ENCODE measurements around the gene EQTN. TPM values are rescaled to one million over a fixed set of nuclear protein-coding genes. Genes with fewer than 3 reads are reported as not detected.

EQTN gene
- total RNA-seq, 1 donor from 2014 or later = not detected

GRCh38 chr9:27339661-27340284, 42.8 kb upstream of the EQTN start:
- no peak overlapping the region for H3K4me3 Mint-ChIP-seq (ENCODE audit: unreplicated experiment)
- TF ChIP-seq, protein P1, sequence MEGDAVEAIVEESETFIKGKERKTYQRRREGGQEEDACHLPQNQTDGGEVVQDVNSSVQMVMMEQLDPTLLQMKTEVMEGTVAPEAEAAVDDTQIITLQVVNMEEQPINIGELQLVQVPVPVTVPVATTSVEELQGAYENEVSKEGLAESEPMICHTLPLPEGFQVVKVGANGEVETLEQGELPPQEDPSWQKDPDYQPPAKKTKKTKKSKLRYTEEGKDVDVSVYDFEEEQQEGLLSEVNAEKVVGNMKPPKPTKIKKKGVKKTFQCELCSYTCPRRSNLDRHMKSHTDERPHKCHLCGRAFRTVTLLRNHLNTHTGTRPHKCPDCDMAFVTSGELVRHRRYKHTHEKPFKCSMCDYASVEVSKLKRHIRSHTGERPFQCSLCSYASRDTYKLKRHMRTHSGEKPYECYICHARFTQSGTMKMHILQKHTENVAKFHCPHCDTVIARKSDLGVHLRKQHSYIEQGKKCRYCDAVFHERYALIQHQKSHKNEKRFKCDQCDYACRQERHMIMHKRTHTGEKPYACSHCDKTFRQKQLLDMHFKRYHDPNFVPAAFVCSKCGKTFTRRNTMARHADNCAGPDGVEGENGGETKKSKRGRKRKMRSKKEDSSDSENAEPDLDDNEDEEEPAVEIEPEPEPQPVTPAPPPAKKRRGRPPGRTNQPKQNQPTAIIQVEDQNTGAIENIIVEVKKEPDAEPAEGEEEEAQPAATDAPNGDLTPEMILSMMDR (IDR thresholded peaks at IDR 0.05; ENCODE audit: unreplicated experiment) = no peak
- H3K27me3 Mint-ChIP-seq (ENCODE audit: unreplicated experiment) = peaks cover 8% of the 10 kb centered on the region
- peaks cover 23% of the 10 kb centered on the region for H3K4me1 Mint-ChIP-seq (ENCODE audit: unreplicated experiment)
- H3K36me3 Mint-ChIP-seq (ENCODE audit: low read depth, unreplicated experiment) = peaks cover 3% of the 10 kb centered on the region
- no peak for DNase-seq (ENCODE audit: low spot score)
- no peak overlapping the region for H3K27ac Mint-ChIP-seq (ENCODE audit: unreplicated experiment)
- H3K9me3 Mint-ChIP-seq (ENCODE audit: unreplicated experiment) = no peaks in the 10 kb centered on the region

GRCh38 chr9:27338527-27338903, 41.6 kb upstream of the EQTN start:
- H3K27ac Mint-ChIP-seq (ENCODE audit: unreplicated experiment) = no peak overlapping the region
- no peaks in the 10 kb centered on the region for H3K9me3 Mint-ChIP-seq (ENCODE audit: unreplicated experiment)
- H3K4me3 Mint-ChIP-seq (ENCODE audit: unreplicated experiment) = no peak overlapping the region
- H3K4me1 Mint-ChIP-seq (ENCODE audit: unreplicated experiment) = peaks cover 27% of the 10 kb centered on the region
- TF ChIP-seq, protein P1 (IDR thresholded peaks at IDR 0.05; ENCODE audit: unreplicated experiment) = no peak
- DNase-seq (ENCODE audit: low spot score) = no peak
- H3K36me3 Mint-ChIP-seq (ENCODE audit: low read depth, unreplicated experiment) = peaks cover 3% of the 10 kb centered on the region
- peaks cover 8% of the 10 kb centered on the region for H3K27me3 Mint-ChIP-seq (ENCODE audit: unreplicated experiment)

- Mint-ChIP-seq H3K27me3 (ENCODE audit: unreplicated experiment) (peaks cover 8% of the 10 kb centered on the region), H3K36me3 (ENCODE audit: low read depth, unreplicated experiment) (peaks cover 3% of the 10 kb centered on the region), H3K9me3 (ENCODE audit: unreplicated experiment) (no peaks in the 10 kb centered on the region), H3K27ac (ENCODE audit: unreplicated experiment) (no peak overlapping the region), H3K4me3 (ENCODE audit: unreplicated experiment) (no peak overlapping the region), H3K4me1 (ENCODE audit: unreplicated experiment) (peaks cover 30% of the 10 kb centered on the region)
- TF ChIP-seq, protein P1 (IDR thresholded peaks at IDR 0.05; ENCODE audit: unreplicated experiment) = no peak
- no peak for DNase-seq (ENCODE audit: low spot score)
Observed at GRCh38 chr9:27337833-27338526, 41.0 kb upstream of the EQTN start.

DNA sequence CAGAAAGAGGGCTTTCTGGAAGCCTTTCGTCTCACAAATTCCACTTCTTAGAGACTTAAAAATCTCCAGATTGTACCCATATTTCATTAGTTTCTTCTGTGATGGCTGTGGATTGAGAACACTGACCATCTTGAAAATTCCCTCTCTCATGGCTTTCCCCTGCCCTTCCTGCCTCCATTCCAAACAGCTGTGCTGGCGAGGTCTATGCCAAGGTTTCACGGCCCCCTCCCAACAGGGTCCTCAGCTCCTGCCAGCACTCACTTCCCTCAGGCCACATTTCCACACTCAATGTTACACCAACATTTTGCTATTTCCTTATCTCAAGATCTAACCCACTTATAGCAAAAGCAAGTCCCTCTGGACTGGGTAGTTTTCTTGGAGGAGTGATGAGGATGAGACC, 40.3 kb upstream of the EQTN start:
- DNase-seq (ENCODE audit: low spot score) = no peak
- TF ChIP-seq, protein P1 (IDR thresholded peaks at IDR 0.05; ENCODE audit: unreplicated experiment) = no peak
- Mint-ChIP-seq H3K9me3 (ENCODE audit: unreplicated experiment) (no peaks in the 10 kb centered on the region), H3K4me1 (ENCODE audit: unreplicated experiment) (peaks cover 30% of the 10 kb centered on the region), H3K27me3 (ENCODE audit: unreplicated experiment) (peaks cover 8% of the 10 kb centered on the region), H3K4me3 (ENCODE audit: unreplicated experiment) (no peak overlapping the region), H3K27ac (ENCODE audit: unreplicated experiment) (no peak overlapping the region), H3K36me3 (ENCODE audit: low read depth, unreplicated experiment) (peaks cover 3% of the 10 kb centered on the region)

DNA sequence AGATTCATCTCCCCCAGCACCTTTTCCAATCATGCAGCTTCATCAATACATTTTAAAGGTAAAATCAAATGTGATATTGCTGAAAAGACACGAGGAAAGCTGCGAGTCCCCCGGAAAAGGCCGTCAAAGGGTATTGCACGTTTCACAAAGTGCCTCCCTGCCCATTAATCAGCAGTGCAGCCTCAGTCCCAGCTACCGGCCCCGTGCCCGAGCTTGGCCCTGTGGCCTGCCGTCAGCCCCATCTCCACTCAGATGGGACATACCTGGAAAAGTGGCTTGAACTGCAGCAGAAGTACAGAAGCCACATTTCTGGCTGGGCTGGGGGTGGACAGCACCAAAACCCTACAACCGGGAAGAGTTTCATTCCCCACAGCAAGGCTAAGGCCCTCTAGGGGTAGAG, 39.9 kb upstream of the EQTN start:
- no peak for DNase-seq (ENCODE audit: low spot score)
- TF ChIP-seq, protein P1 (IDR thresholded peaks at IDR 0.05; ENCODE audit: unreplicated experiment) = no peak
- Mint-ChIP-seq H3K4me3 (ENCODE audit: unreplicated experiment) (no peak overlapping the region), H3K4me1 (ENCODE audit: unreplicated experiment) (peaks cover 30% of the 10 kb centered on the region), H3K27ac (ENCODE audit: unreplicated experiment) (no peak overlapping the region), H3K9me3 (ENCODE audit: unreplicated experiment) (no peaks in the 10 kb centered on the region), H3K36me3 (ENCODE audit: low read depth, unreplicated experiment) (peaks cover 3% of the 10 kb centered on the region), H3K27me3 (ENCODE audit: unreplicated experiment) (peaks cover 8% of the 10 kb centered on the region)

All from endothelial cell (in vitro differentiated cells).